SJCRH30 (cell line): Measurements from ENCODE around the gene CSNK1G1. TPM values are rescaled to one million over a fixed set of nuclear protein-coding genes. Genes with fewer than 3 reads are reported as not detected.
"Not testable (repeated sequence)": the region's sequence is repeated elsewhere in the genome, so short reads cannot be mapped to it uniquely, and the experiment has no call there.

Experiments used
- DNase-seq, 2 experiments: peaks; one replicate each; pipeline ENCODE4 v3.0.0-alpha.2; 2015 to 2020
- H3K27ac ChIP-seq: fragments of 250-450 bp; sonication (Bioruptor Pico); 2 replicates; pipeline ENCODE4 v1.5.1; 2020; ENCODE audit warnings: mild to moderate bottlenecking, moderate library complexity
- H3K27me3 ChIP-seq: fragments of 250-450 bp; sonication (Bioruptor Pico); 2 replicates; pipeline ENCODE4 v1.5.1; 2020; ENCODE audit warnings: mild to moderate bottlenecking, moderate library complexity
- H3K36me3 ChIP-seq: fragments of 250-450 bp; sonication (Bioruptor Pico); 2 replicates; pipeline ENCODE4 v1.5.1; 2020; ENCODE audit warnings: mild to moderate bottlenecking, moderate library complexity
- H3K4me1 ChIP-seq: fragments of 250-450 bp; sonication (Bioruptor Pico); 2 replicates; pipeline ENCODE4 v1.5.1; 2020; ENCODE audit warnings: mild to moderate bottlenecking, moderate library complexity
- H3K4me3 ChIP-seq: fragments of 250-450 bp; sonication (Bioruptor Pico); 2 replicates; pipeline ENCODE4 v1.5.1; 2020; ENCODE audit warnings: mild to moderate bottlenecking, moderate library complexity
- H3K9me3 ChIP-seq: fragments of 250-450 bp; sonication (Bioruptor Pico); replicated peaks from 2 replicates; pipeline ENCODE4 v1.5.1; 2020; ENCODE audit warnings: mild to moderate bottlenecking, moderate library complexity
- total RNA-seq: library from RNA; depleted of rRNA; stranded (reverse); fragments of >200 nt; shearing (Covaris generic); gene quantifications from 2 replicates; pipeline ENCODE4 v1.2.3, GENCODE V29; 2014; rRNA removed

Gene CSNK1G1
- total RNA-seq, 1 experiment from 2014 or later, result 20.3 TPM

DNA sequence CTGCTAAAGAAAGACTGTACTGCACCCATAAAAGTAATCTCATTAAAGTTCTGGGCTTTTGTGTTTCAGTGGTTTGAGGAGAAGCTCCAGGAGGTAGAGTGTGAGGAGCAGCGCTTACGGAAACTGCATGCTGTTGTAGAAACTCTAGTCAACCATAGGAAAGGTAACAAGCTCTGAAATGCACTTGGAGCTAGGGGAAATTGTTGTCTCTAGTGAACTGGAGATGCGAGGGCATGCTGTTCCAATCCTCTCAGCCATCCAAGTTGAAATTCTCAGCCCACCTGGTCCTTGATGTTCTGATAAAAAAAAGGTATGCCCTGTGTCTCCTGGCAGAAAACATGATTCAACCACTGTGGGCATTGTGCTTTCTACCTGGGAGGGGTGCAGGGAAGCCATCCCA is 225.8 kb downstream of the CSNK1G1 start:
- H3K9me3 ChIP-seq, result no peaks in the 10 kb centered on the region
- no peak for DNase-seq
- no peaks in the 10 kb centered on the region for H3K27me3 ChIP-seq
- H3K27ac ChIP-seq, result no peak overlapping the region
- H3K4me1 ChIP-seq, result no peaks in the 10 kb centered on the region
- H3K36me3 ChIP-seq, result peaks cover 73% of the 10 kb centered on the region
- no peak overlapping the region for H3K4me3 ChIP-seq

GRCh38 chr15:64127521-64128270 is 228.3 kb downstream of the CSNK1G1 start:
- Histone ChIP-seq H3K4me3 (no peak overlapping the region), H3K4me1 (no peaks in the 10 kb centered on the region), H3K36me3 (peaks cover 64% of the 10 kb centered on the region), H3K9me3 (no peaks in the 10 kb centered on the region), H3K27ac (no peak overlapping the region), H3K27me3 (no peaks in the 10 kb centered on the region)
- no peak for DNase-seq

DNA sequence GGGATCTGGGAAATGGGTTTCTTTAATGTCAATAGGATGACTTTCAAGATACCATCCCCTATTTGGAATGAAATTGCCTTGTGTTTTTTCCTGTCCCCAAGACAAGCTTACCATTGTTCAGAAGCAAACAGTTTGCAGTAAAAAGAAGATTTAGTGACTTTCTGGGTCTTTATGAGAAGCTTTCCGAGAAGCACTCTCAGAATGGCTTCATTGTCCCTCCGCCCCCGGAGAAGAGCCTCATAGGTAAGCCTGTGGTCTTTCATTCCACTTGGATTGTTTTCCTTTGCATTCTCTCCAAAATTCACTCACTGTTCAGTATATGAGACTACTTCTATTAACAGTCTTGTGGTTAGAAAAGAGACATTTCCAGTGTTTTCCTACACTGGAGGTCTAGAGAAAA is 230.0 kb downstream of the CSNK1G1 start:
- Histone ChIP-seq H3K27ac (no peak overlapping the region), H3K36me3 (peaks cover 63% of the 10 kb centered on the region), H3K4me3 (no peak overlapping the region), H3K4me1 (no peaks in the 10 kb centered on the region), H3K9me3 (no peaks in the 10 kb centered on the region), H3K27me3 (no peaks in the 10 kb centered on the region)
- DNase-seq, result no peak

DNA sequence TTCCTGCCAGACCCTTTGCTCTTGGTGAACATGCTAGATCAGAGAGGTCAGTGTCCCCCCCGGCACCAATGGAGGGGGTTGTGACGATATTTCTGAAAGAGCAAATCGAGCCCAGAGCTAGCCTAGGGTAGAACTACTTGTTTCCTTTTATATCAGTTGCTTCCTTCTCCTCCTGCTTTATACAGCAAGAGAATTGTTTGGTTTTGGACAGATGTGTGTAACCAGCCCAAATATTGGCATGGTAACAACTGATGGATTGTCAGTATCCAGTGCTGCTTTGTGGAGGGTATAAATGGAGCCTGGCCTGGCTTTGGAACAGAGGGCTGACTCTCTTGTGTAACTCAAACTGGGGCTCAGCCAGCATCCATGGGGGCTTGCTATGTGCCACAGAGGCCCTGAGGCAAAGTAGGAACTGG is 233.0 kb downstream of the CSNK1G1 start:
- Histone ChIP-seq H3K9me3 (no peaks in the 10 kb centered on the region), H3K36me3 (peaks cover 56% of the 10 kb centered on the region), H3K4me1 (no peaks in the 10 kb centered on the region), H3K27me3 (no peaks in the 10 kb centered on the region), H3K27ac (no peak overlapping the region), H3K4me3 (no peak overlapping the region)
- no peak for DNase-seq

DNA sequence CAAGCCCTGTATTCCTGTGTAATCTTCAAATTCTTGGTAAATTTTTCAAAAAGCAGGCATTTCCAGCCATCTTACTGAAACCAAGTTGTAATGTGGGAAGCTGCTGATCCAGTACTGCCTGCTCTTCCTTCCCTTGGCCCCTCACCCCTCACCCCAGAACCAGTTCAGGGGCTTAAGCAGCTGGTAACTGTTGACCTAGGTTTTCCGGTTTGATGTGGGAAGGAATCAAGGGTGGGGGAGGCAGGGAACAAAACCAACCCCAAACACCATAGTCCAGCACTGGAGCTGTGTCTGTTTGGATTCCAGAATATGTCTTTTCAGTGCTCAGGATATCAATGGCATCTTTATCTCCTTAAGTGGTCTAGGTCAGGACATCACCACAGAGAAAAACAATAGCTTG is 233.5 kb downstream of the CSNK1G1 start:
- peaks cover 57% of the 10 kb centered on the region for H3K36me3 ChIP-seq
- no peaks in the 10 kb centered on the region for H3K9me3 ChIP-seq
- no peaks in the 10 kb centered on the region for H3K4me1 ChIP-seq
- H3K27ac ChIP-seq, result no peak overlapping the region
- H3K4me3 ChIP-seq, result no peak overlapping the region
- no peak for DNase-seq
- H3K27me3 ChIP-seq, result no peaks in the 10 kb centered on the region

DNA sequence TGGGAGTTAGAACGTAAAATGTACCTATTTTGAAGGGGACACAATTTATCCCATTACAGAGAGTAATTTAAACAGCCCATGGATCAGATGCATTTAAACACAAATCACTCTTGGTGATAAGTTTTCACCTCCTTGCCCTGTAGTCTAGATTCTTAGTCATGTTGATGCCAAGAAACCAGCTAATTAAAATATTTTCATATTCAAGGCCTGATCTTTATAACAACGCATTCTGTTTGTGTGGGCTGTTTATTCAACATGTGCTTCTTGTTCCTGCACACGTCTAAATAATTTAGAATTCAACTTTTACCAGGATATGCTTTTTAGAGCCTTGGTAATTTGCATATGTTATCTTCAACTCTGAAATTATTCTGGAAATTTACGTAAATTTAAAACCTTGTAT is 234.4 kb downstream of the CSNK1G1 start:
- H3K4me1 ChIP-seq, result no peaks in the 10 kb centered on the region
- DNase-seq, result no peak
- no peak overlapping the region for H3K4me3 ChIP-seq
- H3K36me3 ChIP-seq, result peaks cover 53% of the 10 kb centered on the region
- H3K27me3 ChIP-seq, result no peaks in the 10 kb centered on the region
- no peaks in the 10 kb centered on the region for H3K9me3 ChIP-seq
- no peak overlapping the region for H3K27ac ChIP-seq

GRCh38 chr15:64120322-64120721 is 235.7 kb downstream of the CSNK1G1 start:
- not testable (repeated sequence) for H3K4me1 ChIP-seq, H3K27ac ChIP-seq, H3K9me3 ChIP-seq, DNase-seq, H3K4me3 ChIP-seq, H3K27me3 ChIP-seq
- H3K36me3 ChIP-seq, result peaks cover 58% of the 10 kb centered on the region

DNA sequence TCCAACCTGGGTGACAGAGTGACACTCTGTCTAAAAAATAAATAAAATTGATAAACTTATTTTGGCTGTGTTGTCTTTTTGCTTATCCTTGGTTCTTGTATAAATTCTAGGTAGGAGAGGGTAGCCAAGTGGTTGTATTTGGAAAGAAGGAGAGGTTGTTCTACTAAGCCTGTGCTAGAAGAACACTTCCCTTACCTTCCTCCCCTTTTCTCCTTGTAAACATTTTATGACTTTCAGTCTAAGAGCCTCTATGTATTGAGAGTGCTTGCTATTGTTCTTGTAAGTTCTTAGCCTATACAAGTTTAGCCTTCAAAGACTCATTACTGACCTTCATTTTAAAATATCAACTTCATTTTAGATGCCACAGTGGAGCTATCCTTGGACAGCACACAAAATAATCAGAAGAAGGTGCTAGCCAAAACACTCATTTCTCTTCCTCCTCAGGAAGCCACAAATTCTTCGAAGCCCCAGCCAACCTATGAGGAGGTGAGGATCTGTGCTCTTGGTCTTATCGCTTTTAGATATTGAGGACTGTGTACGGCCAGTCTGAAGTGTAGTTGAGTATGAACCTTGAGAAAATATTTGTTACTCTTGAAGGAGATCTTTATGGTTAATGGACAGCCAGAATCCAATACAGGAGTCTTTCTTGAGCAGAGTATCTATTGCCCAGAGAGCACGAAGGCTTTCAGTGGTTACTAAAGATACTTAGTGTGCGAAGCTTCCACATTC is 238.1 kb downstream of the CSNK1G1 start:
- Histone ChIP-seq H3K4me3 (no peak overlapping the region), H3K4me1 (no peaks in the 10 kb centered on the region), H3K36me3 (peaks cover 65% of the 10 kb centered on the region), H3K27me3 (no peaks in the 10 kb centered on the region), H3K9me3 (no peaks in the 10 kb centered on the region), H3K27ac (no peak overlapping the region)
- DNase-seq, result no peak

Other genes with a start within 250 kb of the CSNK1G1 start
- gene SNX22, start 204.4 kb downstream of the CSNK1G1 start, total RNA-seq, result 1.5 and 1.6 TPM in 2 replicates
- gene PPIB, start 193.2 kb downstream of the CSNK1G1 start, total RNA-seq, result 277 and 308 TPM in 2 replicates
- gene PCLAF, start 25.3 kb upstream of the CSNK1G1 start, total RNA-seq, result 581 and 605 TPM in 2 replicates
- 7.0 and 8.8 TPM in 2 replicates for gene TRIP4, start 31.7 kb upstream of the CSNK1G1 start, total RNA-seq
- 27.4 and 28.6 TPM in 2 replicates for gene ZNF609, start 104.4 kb upstream of the CSNK1G1 start, total RNA-seq